Urothelium cell line (cell line): ENCODE measurements around the gene UBE3B.
"Not testable (repeated sequence)": the region's sequence is repeated elsewhere in the genome, so short reads cannot be mapped to it uniquely, and the experiment has no call there.

ENCODE experiments used
- DNase-seq: peaks from one replicate; pipeline ENCODE4 v3.0.0; 2011; ENCODE audit warnings: low spot score, mixed read lengths
- FAIRE-seq: peaks from 2 replicates; lab custom pipeline; 2011; peaks lifted over from hg19 to GRCh38; lab: Jason Lieb, UNC

Gene UBE3B

DNA sequence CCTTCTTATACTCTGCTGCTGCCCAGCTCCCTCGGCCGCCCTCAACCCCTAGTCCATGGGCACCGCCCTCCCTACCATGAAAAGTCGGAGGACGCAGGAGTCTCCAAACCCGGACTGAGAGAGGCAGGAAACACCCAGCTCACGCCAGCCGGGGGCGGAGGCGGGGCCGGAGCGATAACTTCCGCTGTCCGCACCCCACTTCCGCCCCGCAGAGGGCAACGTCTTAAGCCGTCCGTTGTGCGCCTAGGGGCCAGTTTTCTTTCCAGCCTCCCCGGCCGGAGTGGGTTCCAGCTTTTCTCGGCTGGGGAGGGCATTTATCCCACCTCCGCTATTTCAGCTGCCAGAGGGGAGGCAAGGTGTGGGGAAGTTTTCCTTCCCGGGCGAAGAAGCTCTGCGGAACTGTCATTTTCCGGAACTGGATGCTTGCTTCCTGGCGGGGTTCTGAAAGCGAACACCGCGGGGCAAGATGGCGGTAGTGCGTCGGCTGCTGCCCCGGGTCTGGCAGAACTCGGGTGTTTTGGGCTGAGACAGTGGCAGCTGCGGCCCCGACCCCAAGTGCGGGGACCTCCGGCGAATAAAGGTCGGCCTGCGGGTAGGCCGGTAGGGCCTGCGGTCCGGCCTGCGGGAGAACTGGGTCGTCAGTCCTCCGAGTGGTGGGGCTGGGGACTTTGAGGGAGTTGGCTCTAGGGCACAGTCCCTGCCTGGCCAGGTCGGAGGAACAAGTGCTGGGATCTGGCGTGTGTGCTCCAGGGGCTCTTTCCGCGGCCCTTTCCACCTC, at the start of gene UBE3B, which contains the start of gene KCTD10:
TSS of gene UBE3B (plus strand) at position 450 of the 778 bp plus-strand sequence. CDS start 5,918 bp downstream, outside the sequence.
TSS of gene KCTD10 (minus strand) at position 116 of the 778 bp plus-strand sequence. CDS start at position 78, 38 bp downstream.
- peak; percentile 89 for DNase-seq
- no peak for FAIRE-seq

- peak; percentile 65 for DNase-seq
- FAIRE-seq = no peak
Measured at GRCh38 chr12:109428037-109428629, 49.3 kb upstream of the UBE3B start.

GRCh38 chr12:109428804-109429203, 48.6 kb upstream of the UBE3B start:
- DNase-seq, FAIRE-seq: not testable (repeated sequence)

GRCh38 chr12:109430244-109430643, 47.2 kb upstream of the UBE3B start:
- DNase-seq (no peak), FAIRE-seq (no peak)

GRCh38 chr12:109432431-109432830, 45.0 kb upstream of the UBE3B start:
- FAIRE-seq = no peak
- no peak for DNase-seq

GRCh38 chr12:109432842-109433304, 44.6 kb upstream of the UBE3B start:
- FAIRE-seq = no peak

GRCh38 chr12:109433618-109434017, 43.8 kb upstream of the UBE3B start:
- DNase-seq (no peak), FAIRE-seq (no peak)

More at GRCh38 chr12:109432842-109433304, 44.6 kb upstream of the UBE3B start:
- DNase-seq = peak; percentile 58

DNA sequence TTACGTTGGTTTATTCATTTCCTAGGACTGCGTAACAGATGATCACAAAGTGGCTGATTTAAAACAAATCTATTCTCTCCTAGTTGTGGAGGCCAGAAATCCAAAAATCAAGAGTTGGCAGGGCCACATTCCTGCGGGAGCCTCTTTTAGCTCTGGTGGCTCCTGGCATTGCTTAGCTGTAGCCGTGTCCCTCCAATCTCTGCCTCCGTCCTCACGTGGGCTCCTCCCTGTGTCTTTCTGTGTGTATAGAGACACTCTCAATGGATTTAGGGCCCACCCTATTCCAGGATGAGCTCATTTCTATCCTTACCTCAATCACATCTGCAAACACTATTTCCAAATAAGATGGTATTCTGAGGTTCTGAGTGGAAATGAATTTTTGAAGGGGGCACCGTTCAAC, 42.9 kb upstream of the UBE3B start:
- FAIRE-seq = no peak
- no peak for DNase-seq

- no peak for DNase-seq
- no peak for FAIRE-seq
Measured at GRCh38 chr12:109435428-109436187, 41.8 kb upstream of the UBE3B start.

DNA sequence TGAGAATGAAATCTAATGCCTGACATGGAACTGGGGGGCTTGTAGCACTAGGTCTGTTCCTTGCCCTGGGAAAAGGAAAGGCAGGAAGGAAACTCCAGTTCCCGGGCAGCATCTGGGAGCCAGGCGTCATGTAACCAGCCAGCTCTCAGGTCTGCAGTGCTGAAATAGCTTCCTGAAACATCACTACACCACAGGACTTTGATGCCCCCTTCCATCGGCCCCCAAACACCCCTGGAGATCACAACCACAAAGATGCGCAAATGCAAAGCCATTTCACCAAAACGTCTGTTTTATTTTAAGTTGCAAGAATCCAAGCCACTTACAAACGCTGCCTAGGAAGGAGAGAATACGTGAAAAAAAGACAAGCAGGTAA, 41.3 kb upstream of the UBE3B start:
- no peak for FAIRE-seq
- no peak for DNase-seq

GRCh38 chr12:109439181-109439580, 38.3 kb upstream of the UBE3B start:
- DNase-seq = no peak
- no peak for FAIRE-seq

- not testable (repeated sequence) for FAIRE-seq, DNase-seq
Measured at GRCh38 chr12:109439951-109440350, 37.5 kb upstream of the UBE3B start.

- DNase-seq = no peak
- no peak for FAIRE-seq
Measured at GRCh38 chr12:109440851-109441490, 36.5 kb upstream of the UBE3B start.

- no peak for DNase-seq
- no peak for FAIRE-seq
Measured at GRCh38 chr12:109443794-109444193, 33.6 kb upstream of the UBE3B start.

- no peak for DNase-seq
- FAIRE-seq = no peak
Measured at GRCh38 chr12:109444259-109444658, 33.2 kb upstream of the UBE3B start.

DNA sequence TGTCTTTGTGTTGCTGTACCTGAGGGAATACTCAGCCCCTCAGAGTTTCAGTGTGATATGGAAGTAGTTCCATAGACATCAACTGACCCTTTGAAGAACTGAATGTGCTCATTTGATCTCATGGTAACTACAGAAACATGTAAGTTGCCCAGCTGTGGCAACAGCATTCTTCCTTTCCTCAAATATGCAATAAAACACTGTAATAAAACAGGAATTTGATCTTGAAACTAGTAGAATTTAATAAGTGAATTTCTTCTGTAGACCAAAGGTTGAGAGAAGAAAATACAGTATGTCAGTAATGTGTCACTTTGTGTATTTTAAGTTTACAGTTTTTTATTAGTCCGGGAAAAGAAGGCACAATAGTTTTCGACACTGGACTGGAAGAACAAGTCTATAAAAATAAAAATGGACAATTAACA, 32.2 kb upstream of the UBE3B start:
- DNase-seq (no peak), FAIRE-seq (no peak)

- FAIRE-seq (no peak), DNase-seq (no peak)
Measured at GRCh38 chr12:109446869-109447268, 30.6 kb upstream of the UBE3B start.

- FAIRE-seq = no peak
Measured at GRCh38 chr12:109447482-109447881, 30.0 kb upstream of the UBE3B start.

GRCh38 chr12:109448272-109448671, 29.2 kb upstream of the UBE3B start:
- DNase-seq (no peak), FAIRE-seq (no peak)

More at GRCh38 chr12:109447482-109447881, 30.0 kb upstream of the UBE3B start:
- DNase-seq = no peak

DNA sequence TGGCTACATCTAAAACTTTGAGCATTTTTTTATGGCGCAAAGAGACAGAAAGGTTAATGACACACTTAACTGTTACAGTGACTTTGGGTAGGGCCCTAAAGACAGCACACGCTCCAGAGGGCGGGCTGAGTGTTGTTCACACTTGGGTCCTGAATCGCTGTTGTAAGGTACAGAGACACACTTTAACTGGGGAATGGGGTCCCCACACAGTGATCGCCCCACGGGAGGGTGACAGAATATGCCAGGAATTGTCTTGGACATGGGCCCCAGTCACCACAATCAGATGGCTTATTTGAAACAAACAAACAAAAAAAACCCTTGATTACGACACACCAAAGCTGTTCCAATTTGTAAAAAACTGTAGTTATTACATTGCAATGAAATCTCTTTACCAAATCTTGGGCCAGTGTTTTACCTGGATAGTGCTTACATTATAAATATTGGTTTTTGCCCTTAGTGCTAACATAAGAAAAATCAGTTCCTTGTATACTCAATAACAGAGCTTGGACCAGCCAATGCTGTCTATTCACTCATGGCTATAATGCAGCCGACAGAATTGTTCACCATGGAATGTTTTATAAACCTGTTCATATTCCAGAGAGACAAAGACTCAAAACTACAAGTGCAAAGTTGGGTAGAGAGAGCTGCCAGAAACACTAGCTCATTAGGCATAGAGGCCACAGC, 28.6 kb upstream of the UBE3B start:
- FAIRE-seq = no peak

More for the DNA sequence above, 28.6 kb upstream of the UBE3B start:
- no peak for DNase-seq
